HCT116 (cell line): Measurements from ENCODE around the gene WNK4. TPM values are rescaled to one million over a fixed set of nuclear protein-coding genes. Genes with fewer than 3 reads are reported as not detected.

Experiments
- ATAC-seq: fragments of 200-7000 bp; cut with Tn5 transposase; 2 replicates; pipeline ENCODE4 v1.9.1; 2020; ENCODE audit warnings: mild to moderate bottlenecking, moderate library complexity
- BruUV-seq: library from RNA; stranded (reverse); fragments of 400-500 nt; replicated peaks from 2 replicates; lab custom pipeline; 2021; lab: Mats Ljungman, UMichigan
- CTCF ChIA-PET: fragments of 300-600 bp; sonication (Branson Sonifier 250); formaldehyde crosslinking; loops from one replicate; lab custom pipeline; 2021; ENCODE audit warnings: antibody characterized with exemption; lab: Charles Lee
- POLR2A ChIA-PET: fragments of 300-600, 350-600 bp; sonication (Branson Sonifier 250); formaldehyde crosslinking; loops from one replicate; lab custom pipeline; 2021; ENCODE audit warnings: antibody characterized with exemption; lab: Charles Lee
- RAD21 ChIA-PET, 2 experiments: fragments of 300-600 bp; sonication (Branson Sonifier 250); formaldehyde crosslinking; loops; one replicate each; lab custom pipeline; 2023; ENCODE audit warnings: low total read pairs in 2 of 2; ENCODE audit not compliant: uncharacterized antibody in 2 of 2, unreplicated experiment in 2 of 2, low non-redundant PET in 1 of 2; lab: Charles Lee
- DNase-seq: peaks from one replicate; pipeline ENCODE4 v3.0.0-alpha.2; 2010; ENCODE audit warnings: low read depth, low spot score
- H2AFZ ChIP-seq: fragments of 200-600 bp; shearing (Covaris generic), sonication (generic); 2 replicates; pipeline ENCODE4 v1.6.1; 2017; ENCODE audit warnings: low read depth, mixed run types, mixed read lengths, antibody characterized with exemption, low read length; ENCODE audit not compliant: poor library complexity, severe bottlenecking
- H3K27ac ChIP-seq: 2 replicates; pipeline ENCODE4 v1.5.1; 2012; ENCODE audit warnings: low read depth, low read length
- H3K27me3 ChIP-seq: fragments of 200-600 bp; sonication (generic); 2 replicates; pipeline ENCODE4 v1.6.1; 2016; ENCODE audit warnings: mixed run types, low read length, mixed read lengths; ENCODE audit not compliant: insufficient read depth
- H3K36me3 ChIP-seq, 2 experiments: fragments of 200-500 bp in 1 of 2; fragments of 200-600 bp in 1 of 2; sonication (Bioruptor generic) in 1 of 2; sonication (generic) in 1 of 2; 2 replicates each; pipeline versions ENCODE4 v1.5.1 to v1.6.1; 2014 to 2016; ENCODE audit warnings: low read length in 2 of 2, inconsistent platforms in 1 of 2, mixed read lengths in 1 of 2, mixed run types in 1 of 2; ENCODE audit not compliant: insufficient read depth in 2 of 2, control insufficient read depth in 1 of 2
- H3K4me1 ChIP-seq, 2 experiments: fragments of 200-600 bp in 1 of 2; sonication (generic) in 1 of 2; 2 replicates each; pipeline versions ENCODE4 v1.5.1 to v1.6.1; 2012 to 2017; ENCODE audit warnings: low read length in 2 of 2, inconsistent platforms in 1 of 2, mild to moderate bottlenecking in 1 of 2, mixed read lengths in 1 of 2, mixed run types in 1 of 2, moderate library complexity in 1 of 2; ENCODE audit not compliant: insufficient read depth in 2 of 2, control insufficient read depth in 1 of 2
- H3K4me2 ChIP-seq: fragments of 200-600 bp; sonication (generic); 2 replicates; pipeline ENCODE4 v1.6.1; 2017; ENCODE audit warnings: mixed run types, low read length, mixed read lengths
- H3K4me3 ChIP-seq, 2 experiments: fragments of 200-600 bp in 1 of 2; sonication (generic) in 1 of 2; replicated peaks in 1 of 2; 2 replicates each; pipeline ENCODE4 v1.5.1; 2011 to 2016; ENCODE audit warnings: low read length in 2 of 2, control low read depth in 1 of 2, low read depth in 1 of 2, mild to moderate bottlenecking in 1 of 2, mixed read lengths in 1 of 2, mixed run types in 1 of 2
- H3K79me2 ChIP-seq: fragments of 200-600 bp; sonication (generic); 2 replicates; pipeline ENCODE4 v1.6.1; 2017; ENCODE audit warnings: mild to moderate bottlenecking, mixed run types, low read length, moderate library complexity, mixed read lengths; ENCODE audit not compliant: insufficient read depth
- H3K9ac ChIP-seq: fragments of 200-600 bp; sonication (generic); 2 replicates; pipeline ENCODE4 v1.6.1; 2016; ENCODE audit warnings: low read length, mixed read lengths
- H3K9me2 ChIP-seq: fragments of 200-600 bp; sonication (generic), shearing (Covaris generic); 2 replicates; pipeline ENCODE4 v1.6.1; 2017; ENCODE audit warnings: mixed run types, mild to moderate bottlenecking, moderate library complexity; ENCODE audit not compliant: insufficient read depth
- H3K9me3 ChIP-seq, 2 experiments: fragments of 200-500 bp in 1 of 2; fragments of 200-600 bp in 1 of 2; sonication (Bioruptor generic) in 1 of 2; sonication (generic) in 1 of 2; 2 replicates each; pipeline ENCODE4 v1.6.1; 2014 to 2017; ENCODE audit warnings: low read length in 2 of 2, mixed read lengths in 2 of 2, inconsistent platforms in 1 of 2, low read depth in 1 of 2, mild to moderate bottlenecking in 1 of 2, mixed run types in 1 of 2, moderate library complexity in 1 of 2; ENCODE audit not compliant: control insufficient read depth in 1 of 2, insufficient read depth in 1 of 2
- H4K20me1 ChIP-seq: fragments of 200-600 bp; sonication (generic), shearing (Covaris generic); 2 replicates; pipeline ENCODE4 v1.6.1; 2017; ENCODE audit warnings: mixed run types, mild to moderate bottlenecking, moderate library complexity; ENCODE audit not compliant: insufficient read depth
- CEBPB ChIP-seq: IDR thresholded peaks from 2 replicates; pipeline ENCODE4 v1.6.1; 2012; ENCODE audit warnings: low read depth
- POLR2AphosphoS5 ChIP-seq: IDR thresholded peaks from 2 replicates; pipeline ENCODE4 v1.6.1; 2011; ENCODE audit warnings: mild to moderate bottlenecking, low read depth, low read length, moderate library complexity
- SIN3A ChIP-seq: IDR thresholded peaks from 2 replicates; pipeline ENCODE4 v1.6.1; 2012; ENCODE audit warnings: low read depth
- TCF7L2 ChIP-seq: IDR thresholded peaks from 2 replicates; pipeline ENCODE4 v1.7.0; 2011; ENCODE audit warnings: borderline replicate concordance, inconsistent platforms; ENCODE audit not compliant: insufficient read depth, insufficient read length; ENCODE audit errors: extremely low read depth
- YY1 ChIP-seq: IDR thresholded peaks from 2 replicates; pipeline ENCODE4 v1.6.1; 2011; ENCODE audit warnings: low read length, low read depth, moderate library complexity, mild to moderate bottlenecking; ENCODE audit not compliant: insufficient replicate concordance; ENCODE audit errors: extremely low read depth
- intact Hi-C: fragments of 100-400 bp; cut with micrococcal nuclease; formaldehyde crosslinking; loops from 2 replicates; pipeline ENCODE4 v1.10.0; 2022
- total RNA-seq: library from RNA; stranded (reverse); gene quantifications from one replicate; pipeline ENCODE4 v1.2.1, GENCODE V29; 2021; ENCODE audit not compliant: unreplicated experiment
- TF ChIP-seq, protein P1 (sequence below): IDR thresholded peaks from 2 replicates; pipeline ENCODE4 v1.6.1; 2012; ENCODE audit warnings: low read depth

The WNK4 gene
- total RNA-seq, 1 experiment from 2014 or later: 4.5 TPM

DNA sequence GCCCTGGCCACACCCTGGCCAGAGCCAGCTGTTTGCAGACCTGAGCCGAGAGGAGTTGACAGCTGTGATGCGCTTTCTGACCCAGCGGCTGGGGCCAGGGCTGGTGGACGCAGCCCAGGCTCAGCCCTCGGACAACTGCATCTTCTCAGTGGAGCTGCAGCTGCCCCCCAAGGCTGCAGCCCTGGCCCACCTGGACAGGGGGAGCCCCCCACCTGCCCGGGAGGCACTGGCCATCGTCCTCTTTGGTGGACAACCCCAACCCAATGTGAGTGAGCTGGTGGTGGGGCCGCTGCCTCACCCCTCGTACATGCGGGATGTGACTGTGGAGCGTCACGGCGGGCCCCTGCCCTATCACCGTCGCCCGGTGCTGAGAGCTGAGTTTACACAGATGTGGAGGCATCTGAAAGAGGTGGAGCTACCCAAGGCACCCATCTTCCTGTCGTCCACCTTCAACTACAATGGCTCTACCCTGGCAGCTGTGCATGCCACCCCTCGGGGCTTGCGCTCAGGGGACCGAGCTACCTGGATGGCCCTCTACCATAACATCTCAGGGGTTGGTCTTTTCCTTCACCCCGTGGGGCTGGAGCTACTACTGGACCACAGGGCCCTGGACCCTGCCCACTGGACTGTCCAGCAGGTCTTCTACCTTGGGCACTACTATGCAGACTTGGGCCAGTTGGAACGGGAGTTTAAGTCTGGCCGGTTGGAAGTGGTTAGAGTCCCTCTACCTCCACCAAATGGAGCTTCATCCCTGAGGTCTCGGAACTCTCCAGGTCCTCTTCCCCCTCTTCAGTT, 64.5 kb downstream of the WNK4 start:
- RAD21 ChIA-PET: no interaction called here
- intact Hi-C loops: no loop called here
- H2AFZ ChIP-seq: no peak overlapping the region
- H3K79me2 ChIP-seq: peaks cover 4% of the 10 kb centered on the region; the same call in 1 of the 2 replicates
- peaks cover 40 to 54% of the 10 kb centered on the region in 2 experiments for H3K36me3 ChIP-seq
- no TSS peak for BruUV-seq
- POLR2A ChIA-PET: interaction anchor here (1.6 kb wide), 1 partner anchor 21 kb away, joined by 4 read pairs; the partner anchor contains the start of gene BECN1
- DNase-seq (no peak), ATAC-seq (no peak)
- no peak overlapping the region for H3K4me2 ChIP-seq
- H3K9me2 ChIP-seq: no peaks in the 10 kb centered on the region
- no peak overlapping the region for H3K27ac ChIP-seq
- H3K4me3 ChIP-seq: no peak overlapping the region
- H3K9me3 ChIP-seq: no peaks in the 10 kb centered on the region
- TF ChIP-seq SIN3A (no peak), POLR2AphosphoS5 (0 out of 2 replicates have a peak, but pooled peaks have one; percentile 17), TCF7L2 (no peak)
- H3K4me1 ChIP-seq: no peaks in the 10 kb centered on the region
- H4K20me1 ChIP-seq: peaks cover 3% of the 10 kb centered on the region; the same call in 1 of the 2 replicates
- no peak overlapping the region for H3K9ac ChIP-seq
- CTCF ChIA-PET: no interaction called here
- no peaks in the 10 kb centered on the region for H3K27me3 ChIP-seq

DNA sequence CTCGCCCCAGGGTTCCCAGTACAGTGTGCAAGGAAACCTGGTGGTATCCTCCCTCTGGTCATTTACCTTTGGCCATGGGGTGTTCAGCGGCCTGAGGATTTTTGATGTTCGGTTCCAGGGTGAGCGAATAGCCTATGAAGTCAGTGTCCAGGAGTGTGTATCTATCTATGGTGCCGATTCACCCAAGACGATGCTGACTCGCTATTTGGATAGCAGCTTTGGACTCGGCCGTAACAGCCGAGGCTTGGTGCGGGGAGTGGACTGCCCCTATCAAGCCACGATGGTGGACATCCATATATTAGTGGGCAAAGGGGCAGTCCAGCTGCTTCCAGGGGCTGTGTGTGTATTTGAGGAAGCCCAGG, 65.1 kb downstream of the WNK4 start:
- Histone ChIP-seq H2AFZ (no peak overlapping the region), H3K27ac (no peak overlapping the region), H3K4me3 (no peak overlapping the region), H3K4me2 (no peak overlapping the region), H3K36me3 (peaks cover 38 to 50% of the 10 kb centered on the region in 2 experiments), H3K9ac (no peak overlapping the region), H3K9me2 (no peaks in the 10 kb centered on the region), H3K9me3 (no peaks in the 10 kb centered on the region), H3K79me2 (peaks cover 4% of the 10 kb centered on the region; the same call in 1 of the 2 replicates), H3K4me1 (no peaks in the 10 kb centered on the region), H4K20me1 (peaks cover 3% of the 10 kb centered on the region; the same call in 1 of the 2 replicates), H3K27me3 (no peaks in the 10 kb centered on the region)
- intact Hi-C loops: no loop called here
- no peak for ATAC-seq
- no TSS peak for BruUV-seq
- ChIA-PET POLR2A (interaction anchor here (1.6 kb wide), 1 partner anchor 22 kb away, joined by 4 read pairs; the partner anchor contains the start of gene BECN1), RAD21 (interaction anchor here in 1 of 2 experiments (0.7 kb wide), 1 partner anchor 47 kb away, joined by 8 read pairs; the partner anchor contains the start of gene COA3), CTCF (no interaction called here)
- no peak for DNase-seq
- TF ChIP-seq CEBPB (no peak), TCF7L2 (no peak), YY1 (no peak)
- TF ChIP-seq, protein P1, sequence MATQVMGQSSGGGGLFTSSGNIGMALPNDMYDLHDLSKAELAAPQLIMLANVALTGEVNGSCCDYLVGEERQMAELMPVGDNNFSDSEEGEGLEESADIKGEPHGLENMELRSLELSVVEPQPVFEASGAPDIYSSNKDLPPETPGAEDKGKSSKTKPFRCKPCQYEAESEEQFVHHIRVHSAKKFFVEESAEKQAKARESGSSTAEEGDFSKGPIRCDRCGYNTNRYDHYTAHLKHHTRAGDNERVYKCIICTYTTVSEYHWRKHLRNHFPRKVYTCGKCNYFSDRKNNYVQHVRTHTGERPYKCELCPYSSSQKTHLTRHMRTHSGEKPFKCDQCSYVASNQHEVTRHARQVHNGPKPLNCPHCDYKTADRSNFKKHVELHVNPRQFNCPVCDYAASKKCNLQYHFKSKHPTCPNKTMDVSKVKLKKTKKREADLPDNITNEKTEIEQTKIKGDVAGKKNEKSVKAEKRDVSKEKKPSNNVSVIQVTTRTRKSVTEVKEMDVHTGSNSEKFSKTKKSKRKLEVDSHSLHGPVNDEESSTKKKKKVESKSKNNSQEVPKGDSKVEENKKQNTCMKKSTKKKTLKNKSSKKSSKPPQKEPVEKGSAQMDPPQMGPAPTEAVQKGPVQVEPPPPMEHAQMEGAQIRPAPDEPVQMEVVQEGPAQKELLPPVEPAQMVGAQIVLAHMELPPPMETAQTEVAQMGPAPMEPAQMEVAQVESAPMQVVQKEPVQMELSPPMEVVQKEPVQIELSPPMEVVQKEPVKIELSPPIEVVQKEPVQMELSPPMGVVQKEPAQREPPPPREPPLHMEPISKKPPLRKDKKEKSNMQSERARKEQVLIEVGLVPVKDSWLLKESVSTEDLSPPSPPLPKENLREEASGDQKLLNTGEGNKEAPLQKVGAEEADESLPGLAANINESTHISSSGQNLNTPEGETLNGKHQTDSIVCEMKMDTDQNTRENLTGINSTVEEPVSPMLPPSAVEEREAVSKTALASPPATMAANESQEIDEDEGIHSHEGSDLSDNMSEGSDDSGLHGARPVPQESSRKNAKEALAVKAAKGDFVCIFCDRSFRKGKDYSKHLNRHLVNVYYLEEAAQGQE: no peak
